Upper lobe of right lung (tissue), 1 donor: ENCODE measurements around the gene RNF214. TPM values are rescaled to one million over a fixed set of nuclear protein-coding genes. Genes with fewer than 3 reads are reported as not detected.

ENCODE experiments used
- ATAC-seq: fragments of 200-7000 bp; cut with Tn5 transposase; one replicate; pipeline ENCODE4 v1.9.1; 2020; ENCODE audit warnings: mild to moderate bottlenecking, moderate library complexity
- DNase-seq: peaks from one replicate; pipeline ENCODE4 v3.0.0-alpha.2; 2020
- H3K27ac ChIP-seq: fragments of 200-600 bp; one replicate; pipeline ENCODE4 v1.8.0; 2022
- H3K27me3 ChIP-seq: fragments of 200-600 bp; one replicate; pipeline ENCODE4 v1.8.0; 2022; ENCODE audit warnings: mild to moderate bottlenecking
- H3K36me3 ChIP-seq: fragments of 200-600 bp; one replicate; pipeline ENCODE4 v1.8.0; 2022
- H3K4me1 ChIP-seq: fragments of 200-600 bp; one replicate; pipeline ENCODE4 v1.8.0; 2022
- H3K4me3 ChIP-seq: fragments of 200-600 bp; one replicate; pipeline ENCODE4 v1.8.0; 2022; ENCODE audit warnings: mild to moderate bottlenecking
- H3K9me3 ChIP-seq: fragments of 200-600 bp; one replicate; pipeline ENCODE4 v1.8.0; 2022
- intact Hi-C: fragments of 100-400 bp; cut with DNase I; formaldehyde crosslinking; loops from one replicate; pipeline ENCODE4 v1.11.0; 2022
- total RNA-seq: library from RNA; stranded (reverse); fragmentation: NEBNext Ultra II Directional; extraction: Animal tissue kit (Norgen Biotek cat#: 25700); gene quantifications from one replicate; pipeline ENCODE4 v1.2.1, GENCODE V29; 2021
- TF ChIP-seq, protein P1 (sequence below): fragments of 200-600 bp; IDR thresholded peaks from one replicate; pipeline ENCODE4 v1.8.0; 2022; ENCODE audit warnings: antibody characterized with exemption
- donor health status: DM: no; HTN: yes; CAD: no; lungs with severe emphysema.

The RNF214 gene
- total RNA-seq, 1 donor from 2014 or later, result 27.1 TPM

DNA sequence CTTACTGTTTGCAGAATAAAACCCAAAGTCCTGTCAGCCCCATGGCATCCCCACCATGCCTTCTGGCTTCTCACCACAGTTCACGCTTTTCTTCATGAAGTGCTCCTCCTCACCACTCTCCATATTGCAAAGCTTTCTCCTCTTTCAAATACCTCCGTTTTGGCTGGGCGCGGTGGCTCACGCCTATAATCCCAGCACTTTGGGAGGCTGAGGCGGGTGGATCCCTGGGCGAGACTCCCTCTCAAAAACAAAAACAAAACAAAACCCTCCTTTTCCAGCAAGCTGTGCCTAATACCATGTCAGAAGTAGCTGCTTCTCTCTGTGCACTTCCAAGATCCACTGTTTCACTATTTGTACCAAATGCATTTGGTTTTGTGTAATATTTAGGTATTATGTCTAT is 76.8 kb downstream of the RNF214 start:
- H3K4me1 ChIP-seq, result peaks cover 7% of the 10 kb centered on the region
- TF ChIP-seq, protein P1, sequence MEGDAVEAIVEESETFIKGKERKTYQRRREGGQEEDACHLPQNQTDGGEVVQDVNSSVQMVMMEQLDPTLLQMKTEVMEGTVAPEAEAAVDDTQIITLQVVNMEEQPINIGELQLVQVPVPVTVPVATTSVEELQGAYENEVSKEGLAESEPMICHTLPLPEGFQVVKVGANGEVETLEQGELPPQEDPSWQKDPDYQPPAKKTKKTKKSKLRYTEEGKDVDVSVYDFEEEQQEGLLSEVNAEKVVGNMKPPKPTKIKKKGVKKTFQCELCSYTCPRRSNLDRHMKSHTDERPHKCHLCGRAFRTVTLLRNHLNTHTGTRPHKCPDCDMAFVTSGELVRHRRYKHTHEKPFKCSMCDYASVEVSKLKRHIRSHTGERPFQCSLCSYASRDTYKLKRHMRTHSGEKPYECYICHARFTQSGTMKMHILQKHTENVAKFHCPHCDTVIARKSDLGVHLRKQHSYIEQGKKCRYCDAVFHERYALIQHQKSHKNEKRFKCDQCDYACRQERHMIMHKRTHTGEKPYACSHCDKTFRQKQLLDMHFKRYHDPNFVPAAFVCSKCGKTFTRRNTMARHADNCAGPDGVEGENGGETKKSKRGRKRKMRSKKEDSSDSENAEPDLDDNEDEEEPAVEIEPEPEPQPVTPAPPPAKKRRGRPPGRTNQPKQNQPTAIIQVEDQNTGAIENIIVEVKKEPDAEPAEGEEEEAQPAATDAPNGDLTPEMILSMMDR, result no peak
- H3K27me3 ChIP-seq, result no peaks in the 10 kb centered on the region
- H3K4me3 ChIP-seq, result no peak overlapping the region
- no peak for ATAC-seq
- no peaks in the 10 kb centered on the region for H3K9me3 ChIP-seq
- no peak for DNase-seq
- no peaks in the 10 kb centered on the region for H3K36me3 ChIP-seq
- intact Hi-C loops, result no loop called here
- H3K27ac ChIP-seq, result no peak overlapping the region

DNA sequence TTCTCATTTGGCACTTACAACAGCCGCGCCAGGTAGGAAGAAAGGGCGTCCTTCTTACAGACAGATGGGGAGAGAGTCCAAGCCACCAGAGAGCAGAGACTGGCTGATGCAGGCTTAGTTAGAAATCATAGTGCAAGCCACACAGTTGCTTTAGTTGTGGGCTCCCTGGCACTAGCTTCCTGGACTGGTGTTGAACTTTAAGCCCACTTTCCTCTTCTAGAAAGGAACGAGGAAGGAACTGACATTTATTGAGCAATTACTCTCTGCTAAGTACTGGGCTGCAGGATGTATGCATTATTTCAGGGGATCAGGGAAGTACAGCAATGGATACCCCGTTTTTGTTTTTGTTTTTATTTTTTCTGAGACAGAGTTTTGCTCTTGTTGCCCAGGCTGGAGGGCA is 80.6 kb downstream of the RNF214 start:
- no peaks in the 10 kb centered on the region for H3K9me3 ChIP-seq
- no peak for DNase-seq
- intact Hi-C loops, result no loop called here
- H3K27ac ChIP-seq, result no peak overlapping the region
- ATAC-seq, result peak; percentile 52
- no peak overlapping the region for H3K4me3 ChIP-seq
- peaks cover 24% of the 10 kb centered on the region for H3K4me1 ChIP-seq
- TF ChIP-seq, protein P1, result no peak
- no peaks in the 10 kb centered on the region for H3K36me3 ChIP-seq
- no peaks in the 10 kb centered on the region for H3K27me3 ChIP-seq

GRCh38 chr11:117313828-117314768 is 81.6 kb downstream of the RNF214 start:
- no peak for DNase-seq
- intact Hi-C loops, result no loop called here
- no peaks in the 10 kb centered on the region for H3K36me3 ChIP-seq
- H3K4me1 ChIP-seq, result peaks cover 24% of the 10 kb centered on the region
- no peak overlapping the region for H3K4me3 ChIP-seq
- H3K27ac ChIP-seq, result no peak overlapping the region
- no peak for ATAC-seq
- no peaks in the 10 kb centered on the region for H3K27me3 ChIP-seq
- TF ChIP-seq, protein P1, result no peak
- H3K9me3 ChIP-seq, result no peaks in the 10 kb centered on the region

DNA sequence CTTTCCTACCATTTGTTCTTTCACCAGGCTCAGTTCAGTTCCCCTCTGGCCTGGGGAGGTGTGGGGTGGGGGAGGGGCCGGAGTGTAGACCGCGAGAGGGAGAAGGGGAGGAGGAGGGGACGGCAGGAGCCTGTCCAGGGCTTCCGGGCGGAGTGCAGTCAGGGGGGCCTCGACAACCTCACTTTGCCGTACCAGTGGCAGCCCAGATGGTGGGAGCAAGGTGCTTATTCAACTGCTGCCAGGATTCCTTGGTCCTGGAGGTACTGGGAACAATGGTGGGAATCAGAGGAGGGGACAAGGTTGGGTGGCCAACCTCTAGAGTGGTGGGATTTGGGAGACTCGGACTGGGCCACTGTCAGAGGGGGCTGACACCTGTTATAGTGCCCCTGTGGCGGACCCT is 82.4 kb downstream of the RNF214 start:
- Histone ChIP-seq H3K4me3 (peak overlapping the region; percentile 86), H3K36me3 (no peaks in the 10 kb centered on the region), H3K4me1 (peaks cover 24% of the 10 kb centered on the region), H3K9me3 (no peaks in the 10 kb centered on the region), H3K27me3 (no peaks in the 10 kb centered on the region), H3K27ac (no peak overlapping the region)
- ATAC-seq (peak; percentile 6), DNase-seq (no peak)
- intact Hi-C loops, result no loop called here
- TF ChIP-seq, protein P1, result no peak

- no peaks in the 10 kb centered on the region for H3K36me3 ChIP-seq
- intact Hi-C loops, result no loop called here
- peaks cover 24% of the 10 kb centered on the region for H3K4me1 ChIP-seq
- ATAC-seq, result peak; percentile 60
- no peaks in the 10 kb centered on the region for H3K27me3 ChIP-seq
- peak overlapping the region; percentile 86 for H3K4me3 ChIP-seq
- H3K9me3 ChIP-seq, result no peaks in the 10 kb centered on the region
- no peak for DNase-seq
- peak overlapping the region; percentile 6 for H3K27ac ChIP-seq
- TF ChIP-seq, protein P1, result no peak
Measured at GRCh38 chr11:117315285-117316196, 83.1 kb downstream of the RNF214 start.
